Choroid plexus epithelial cell (primary cell): ENCODE measurements around the gene PARD6A.
A peak's percentile ranks its signal among the peaks of the same experiment; 100 is the strongest.

ENCODE experiments used
- DNase-seq: peaks from one replicate; pipeline ENCODE4 v3.0.0-alpha.2; 2010; ENCODE audit warnings: low read depth
- H3K4me3 ChIP-seq: 2 replicates; pipeline ENCODE4 v1.5.1; 2011; ENCODE audit warnings: low read depth, mild to moderate bottlenecking, control low read depth, low read length, moderate library complexity
- CTCF ChIP-seq: conservative IDR thresholded peaks from 2 replicates; pipeline ENCODE4 v1.5.1; 2011; ENCODE audit warnings: low read depth, mild to moderate bottlenecking, control low read depth, inconsistent platforms, low read length, moderate library complexity

Gene PARD6A

DNA sequence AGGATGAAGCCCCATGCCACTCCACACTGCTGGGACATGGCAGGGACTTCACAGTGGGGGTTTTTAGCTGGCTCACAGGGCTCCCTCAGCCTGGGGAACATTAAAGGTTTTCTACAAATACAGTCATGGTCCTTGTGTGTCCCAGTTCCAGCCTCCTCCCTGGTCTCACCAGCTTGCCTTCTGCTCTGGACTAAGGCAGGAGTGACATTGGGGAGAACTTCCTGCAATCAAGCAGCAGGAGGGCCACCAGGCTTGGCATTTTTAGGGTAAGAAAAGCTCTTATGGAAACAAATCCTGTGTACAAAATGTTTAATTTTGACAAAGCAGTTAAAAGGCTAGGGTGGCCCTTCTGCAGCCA lies 1.9 kb downstream of the PARD6A start:
- DNase-seq = no peak
- H3K4me3 ChIP-seq = no peak overlapping the region
- no peak for TF ChIP-seq CTCF

DNA sequence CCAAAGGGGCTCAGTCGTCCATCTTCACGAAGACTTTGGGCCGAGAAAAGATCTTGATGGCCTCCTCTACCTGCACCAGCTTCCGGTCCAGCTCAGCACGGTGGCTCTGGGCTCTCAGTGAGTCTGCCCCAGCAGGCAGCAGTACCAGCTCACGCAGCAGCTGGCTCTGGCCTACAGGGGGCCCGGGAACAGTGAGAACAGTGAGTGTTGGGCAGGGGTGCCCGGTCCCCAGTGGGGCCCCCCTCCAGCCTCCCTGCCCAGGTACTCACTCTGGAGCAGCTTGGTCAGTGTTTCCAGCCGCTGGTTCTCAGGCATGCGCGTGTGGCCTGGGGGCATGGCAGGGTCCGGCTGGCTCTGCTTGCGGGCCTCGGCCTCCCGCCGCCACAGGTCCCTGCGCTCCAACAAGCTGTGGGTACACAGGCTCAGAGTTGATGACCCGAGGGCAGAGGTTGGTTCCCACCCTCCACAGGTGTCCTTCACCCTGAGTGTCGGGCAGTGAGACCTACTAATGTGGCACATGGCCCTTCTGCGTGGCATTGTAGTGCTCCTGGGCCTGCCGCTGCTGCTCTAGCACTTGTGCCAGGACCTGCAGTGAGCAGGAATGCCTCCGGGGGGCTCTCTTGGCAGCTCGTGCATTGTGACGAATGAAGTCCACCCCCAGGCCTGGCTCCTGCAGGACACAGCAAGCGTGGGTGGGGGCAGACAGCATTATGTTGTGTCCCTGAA lies 2.6 kb downstream of the PARD6A start:
- DNase-seq = peak; percentile 35
- no peak overlapping the region for H3K4me3 ChIP-seq
- TF ChIP-seq CTCF = peak; percentile 59

DNA sequence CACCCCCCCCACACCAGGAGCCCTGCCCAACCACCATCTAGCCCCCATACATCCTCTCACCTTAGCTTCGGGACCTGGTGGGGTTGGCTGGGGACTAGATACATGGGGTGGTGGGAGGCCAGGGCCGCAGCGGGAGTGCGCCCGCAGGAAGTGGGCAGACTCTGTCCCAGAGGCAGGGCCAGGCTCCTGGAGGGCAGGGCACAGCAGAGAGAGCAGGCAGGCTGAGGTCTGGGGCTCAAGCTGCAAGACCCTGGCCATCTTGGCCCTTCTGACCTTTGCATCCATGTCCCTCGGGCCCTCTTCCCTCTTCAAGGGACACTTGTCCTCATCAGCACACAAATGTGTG lies 3.1 kb downstream of the PARD6A start:
- H3K4me3 ChIP-seq = no peak overlapping the region
- no peak for TF ChIP-seq CTCF
- no peak for DNase-seq

DNA sequence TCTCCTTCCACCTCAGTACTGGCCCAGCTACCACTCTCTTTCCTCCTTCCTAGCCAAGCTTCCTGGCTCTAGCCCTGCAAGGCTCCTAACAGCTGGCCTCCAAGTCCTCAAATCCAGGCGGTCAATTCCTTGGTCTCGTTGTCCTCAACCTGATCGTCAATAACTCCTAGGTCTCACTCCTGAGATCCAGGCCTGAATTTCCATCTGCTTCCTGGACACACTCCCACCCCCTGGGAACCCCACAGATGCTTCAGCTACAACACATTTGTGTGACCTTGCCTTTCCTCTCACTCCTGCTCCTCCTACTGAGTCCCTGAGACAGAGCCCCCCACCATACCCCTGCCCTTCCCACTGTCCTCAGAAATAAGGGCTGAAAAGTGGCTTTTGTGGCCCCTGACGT lies 3.5 kb downstream of the PARD6A start:
- H3K4me3 ChIP-seq = no peak overlapping the region
- no peak for DNase-seq
- no peak for TF ChIP-seq CTCF

GRCh38 chr16:67664871-67665270 lies 4.1 kb downstream of the PARD6A start:
- no peak for DNase-seq
- TF ChIP-seq CTCF = no peak
- H3K4me3 ChIP-seq = no peak overlapping the region

GRCh38 chr16:67665598-67665997 lies 4.8 kb downstream of the PARD6A start:
- H3K4me3 ChIP-seq = peak overlapping the region; percentile 78
- no peak for TF ChIP-seq CTCF

DNA sequence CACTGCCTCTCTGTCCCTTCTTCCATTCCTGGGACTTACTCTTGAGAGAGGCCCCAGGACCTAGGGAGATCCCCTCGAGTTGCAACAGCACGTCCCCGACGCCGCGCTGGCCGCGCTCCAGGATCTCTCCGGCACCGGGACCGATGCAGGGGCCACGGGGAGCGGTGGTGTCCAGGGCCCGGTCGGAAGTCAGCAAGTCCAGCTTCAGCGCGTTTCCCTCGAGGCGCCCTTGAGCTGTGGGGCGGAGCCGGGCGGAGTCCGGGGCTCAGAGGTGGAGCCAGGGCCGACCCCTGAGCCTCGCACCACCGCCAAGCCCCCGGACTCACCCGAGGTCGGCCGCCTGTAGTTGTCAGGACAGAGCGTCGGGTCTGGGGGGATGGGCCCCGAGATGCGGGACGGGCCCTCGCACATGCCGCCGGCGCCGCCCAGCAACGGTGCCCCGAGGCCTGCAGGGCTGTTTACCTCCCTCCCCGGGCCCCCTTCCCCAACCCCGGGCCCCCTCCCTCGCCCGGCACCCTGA lies 5.3 kb downstream of the PARD6A start:
- DNase-seq = peak; percentile 46
- no peak for TF ChIP-seq CTCF
- H3K4me3 ChIP-seq = peak overlapping the region; percentile 78

More at GRCh38 chr16:67665598-67665997, 4.8 kb downstream of the PARD6A start:
- no peak for DNase-seq
